Progenitor cell of endocrine pancreas (in vitro differentiated cells): ENCODE data around the gene TWF1. TPM values are rescaled to one million over a fixed set of nuclear protein-coding genes. Genes with fewer than 3 reads are reported as not detected.

Experiments
- DNase-seq: peaks from one replicate; pipeline ENCODE4 v3.0.0; 2021; ENCODE audit warnings: low spot score; ENCODE audit not compliant: unreplicated experiment
- H3K27ac Mint-ChIP-seq: 2 replicates; pipeline ENCODE4 v1.8.0; 2021; ENCODE audit warnings: mild to moderate bottlenecking, moderate library complexity, mixed read lengths
- H3K27me3 Mint-ChIP-seq: 2 replicates; pipeline ENCODE4 v1.8.0; 2021; ENCODE audit warnings: mixed read lengths
- H3K36me3 Mint-ChIP-seq: 2 replicates; pipeline ENCODE4 v1.8.0; 2022; ENCODE audit warnings: mixed read lengths; ENCODE audit not compliant: insufficient read depth
- H3K4me1 Mint-ChIP-seq: 2 replicates; pipeline ENCODE4 v1.8.0; 2021; ENCODE audit warnings: low read depth, mixed read lengths
- H3K4me3 Mint-ChIP-seq: 2 replicates; pipeline ENCODE4 v1.8.0; 2021; ENCODE audit warnings: low read depth, mild to moderate bottlenecking, moderate library complexity, mixed read lengths
- H3K9me3 Mint-ChIP-seq: 2 replicates; pipeline ENCODE4 v1.8.0; 2021; ENCODE audit warnings: low read depth, mixed read lengths
- CTCF ChIP-seq: fragments of 200-600 bp; sonication (generic); IDR thresholded peaks from one replicate; pipeline ENCODE4 v1.5.0; 2021; ENCODE audit warnings: antibody characterized with exemption, mild to moderate bottlenecking; ENCODE audit not compliant: unreplicated experiment
- total RNA-seq: library from RNA; stranded (reverse); gene quantifications from 2 replicates; pipeline ENCODE4 v1.2.1, GENCODE V29; 2021

The TWF1 gene
- total RNA-seq, 1 donor from 2014 or later = 58.4 TPM

DNA sequence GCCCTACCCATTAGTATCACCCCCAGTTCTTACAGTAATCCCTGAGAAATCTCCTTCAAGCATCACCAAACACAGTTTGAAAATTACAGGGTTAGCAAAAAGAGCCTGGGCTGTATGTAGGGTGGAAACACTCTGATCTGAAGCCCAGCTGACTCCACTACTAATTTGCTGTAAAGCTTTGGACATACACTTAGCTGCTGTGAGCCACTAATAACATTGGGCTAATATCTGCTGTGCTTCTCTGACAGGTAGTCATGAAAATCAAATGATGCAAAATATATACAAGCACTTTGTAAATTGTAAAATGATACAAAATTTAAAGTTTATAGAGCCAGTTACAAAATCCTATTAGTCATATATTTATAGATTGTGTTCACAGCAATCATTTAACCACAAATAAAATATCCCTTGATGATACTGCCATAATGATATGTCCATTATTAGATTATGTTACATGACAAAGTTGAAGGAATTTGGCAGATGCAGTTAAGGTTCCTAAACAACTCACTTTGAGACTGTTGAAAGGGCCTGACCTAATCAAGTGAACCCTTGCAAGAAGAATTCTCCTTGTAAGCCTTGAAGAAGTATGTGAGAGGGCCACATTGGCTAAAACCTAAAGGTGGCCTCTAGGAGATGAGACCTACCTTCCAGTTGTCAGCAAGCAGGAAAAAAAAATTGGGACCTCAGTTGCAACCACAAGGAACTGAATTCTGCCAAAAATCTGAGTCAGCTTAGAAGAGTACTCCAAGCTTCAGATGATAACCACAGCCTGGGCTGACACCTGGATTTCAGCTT is 19.0 kb downstream of the TWF1 start:
- no peaks in the 10 kb centered on the region for H3K4me1 Mint-ChIP-seq
- H3K9me3 Mint-ChIP-seq = peaks cover 4% of the 10 kb centered on the region
- H3K27me3 Mint-ChIP-seq = no peaks in the 10 kb centered on the region
- H3K36me3 Mint-ChIP-seq = peaks cover 3% of the 10 kb centered on the region
- no peak overlapping the region for H3K27ac Mint-ChIP-seq
- no peak for TF ChIP-seq CTCF
- H3K4me3 Mint-ChIP-seq = no peak overlapping the region
- no peak for DNase-seq

DNA sequence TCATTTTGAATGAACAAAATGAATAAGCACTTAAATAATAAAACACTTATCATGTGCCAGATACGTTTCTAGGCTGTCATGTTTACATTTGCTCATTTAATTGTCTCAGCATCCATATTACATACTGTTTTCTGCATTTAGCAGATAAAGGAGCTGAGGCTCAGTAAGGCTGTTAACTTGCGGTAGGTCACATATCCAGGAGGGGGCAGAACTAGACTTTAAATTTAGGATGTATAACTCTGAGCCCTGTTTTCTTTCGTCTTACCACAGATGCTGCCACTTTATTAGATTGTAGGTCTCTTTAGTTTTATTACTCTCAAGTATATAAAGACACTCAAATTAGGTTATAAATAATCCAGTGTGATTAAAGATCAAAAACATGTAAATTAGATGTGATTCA is 29.6 kb downstream of the TWF1 start:
- H3K4me1 Mint-ChIP-seq = no peaks in the 10 kb centered on the region
- no peak for DNase-seq
- TF ChIP-seq CTCF = peak; percentile 62

GRCh38 chr12:43766291-43766690 is 39.8 kb downstream of the TWF1 start:
- no peaks in the 10 kb centered on the region for H3K27me3 Mint-ChIP-seq
- no peaks in the 10 kb centered on the region for H3K4me1 Mint-ChIP-seq
- H3K4me3 Mint-ChIP-seq = no peak overlapping the region
- TF ChIP-seq CTCF = no peak
- no peak for DNase-seq
- H3K9me3 Mint-ChIP-seq = no peaks in the 10 kb centered on the region
- peaks cover 5% of the 10 kb centered on the region for H3K36me3 Mint-ChIP-seq
- H3K27ac Mint-ChIP-seq = no peak overlapping the region

More for the DNA sequence above, 29.6 kb downstream of the TWF1 start:
- H3K4me3 Mint-ChIP-seq = no peak overlapping the region
- no peak overlapping the region for H3K27ac Mint-ChIP-seq
- no peaks in the 10 kb centered on the region for H3K36me3 Mint-ChIP-seq
- H3K27me3 Mint-ChIP-seq = no peaks in the 10 kb centered on the region
- no peaks in the 10 kb centered on the region for H3K9me3 Mint-ChIP-seq

GRCh38 chr12:43764528-43764927 is 41.6 kb downstream of the TWF1 start:
- Mint-ChIP-seq H3K9me3 (no peaks in the 10 kb centered on the region), H3K4me1 (peaks cover 4% of the 10 kb centered on the region), H3K36me3 (no peaks in the 10 kb centered on the region), H3K27ac (no peak overlapping the region), H3K4me3 (no peak overlapping the region), H3K27me3 (no peaks in the 10 kb centered on the region)
- TF ChIP-seq CTCF = no peak
- no peak for DNase-seq

DNA sequence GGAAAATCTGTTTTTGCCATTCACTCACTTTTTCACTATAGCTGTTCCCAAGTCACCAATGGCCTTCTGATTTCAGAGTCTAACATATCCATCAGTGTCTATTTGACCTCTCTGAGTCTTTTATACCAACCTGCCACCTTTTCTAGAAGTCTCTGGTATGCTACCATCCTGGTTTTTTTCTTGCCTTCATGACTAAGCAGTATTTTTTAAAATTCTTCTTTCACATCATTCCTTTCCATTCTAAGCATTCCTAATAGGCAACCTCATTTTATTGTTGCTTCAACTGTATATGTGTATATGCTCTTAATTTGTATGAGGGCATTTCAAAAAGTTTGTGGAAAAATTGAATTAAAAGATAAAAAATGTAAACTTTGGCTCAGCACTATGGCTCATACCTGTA is 42.3 kb downstream of the TWF1 start:
- Mint-ChIP-seq H3K9me3 (no peaks in the 10 kb centered on the region), H3K4me1 (peaks cover 4% of the 10 kb centered on the region), H3K36me3 (no peaks in the 10 kb centered on the region), H3K4me3 (no peak overlapping the region), H3K27ac (no peak overlapping the region), H3K27me3 (no peaks in the 10 kb centered on the region)
- TF ChIP-seq CTCF = no peak
- DNase-seq = no peak
